ENCODE data around the gene ZNF516. TPM values are rescaled to one million over a fixed set of nuclear protein-coding genes. Genes with fewer than 3 reads are reported as not detected.

ZNF516 gene
- total RNA-seq, 1 experiment from 2014 or later: 22.6 TPM

- no peak overlapping the region for H2BK5ac ChIP-seq (ENCODE audit: insufficient read length, low read length)
- H3K79me1 ChIP-seq (ENCODE audit: insufficient read depth, low read depth, low read length, poor library complexity, severe bottlenecking): no peaks in the 10 kb centered on the region
- Mint-ChIP-seq H3K36me3 (ENCODE audit: insufficient read depth in 1 of 3, low read depth in 3 of 3) (no peaks in the 10 kb centered on the region; a peak in 1 of 7 replicates), H3K4me1 (peaks cover 4% of the 10 kb centered on the region in 2 experiments), H3K4me3 (no peak overlapping the region), H3K27ac (no peak overlapping the region; a peak in 1 of 7 replicates), H3K27me3 (ENCODE audit: low read depth) (no peaks in the 10 kb centered on the region), H3K9me3 (no peaks in the 10 kb centered on the region)
- no peak overlapping the region for H3K4ac ChIP-seq (ENCODE audit: low read depth, low read length)
- no peaks in the 10 kb centered on the region for H4K20me1 ChIP-seq (ENCODE audit: control insufficient read depth, insufficient read depth, insufficient read length)
- no peaks in the 10 kb centered on the region for H3K4me1 ChIP-seq (ENCODE audit: insufficient read depth, low read length)
- H3K18ac ChIP-seq (ENCODE audit: insufficient read length, low read depth, low read length): no peak overlapping the region
- no peak overlapping the region for H2BK12ac ChIP-seq (ENCODE audit: insufficient read length, low read depth, low read length)
- H2AFZ ChIP-seq (ENCODE audit: low read length): no peak overlapping the region
- H3K56ac ChIP-seq (ENCODE audit: insufficient read length, low read depth, low read length): no peak overlapping the region
- no peak overlapping the region for H4K91ac ChIP-seq (ENCODE audit: insufficient read length, low read depth, low read length)
- no peak for DNase-seq
- no peak overlapping the region for H4K5ac ChIP-seq (ENCODE audit: insufficient read length, low read depth, low read length)
- H3K23ac ChIP-seq (ENCODE audit: insufficient read length, low read depth, low read length): no peak overlapping the region
- no peaks in the 10 kb centered on the region for H3K9me3 ChIP-seq (ENCODE audit: control insufficient read depth, low read depth, low read length)
- WGBS (ENCODE audit: extremely low coverage, insufficient read length, low lambda C conversion rate): no CpG with 5 or more reads among the region's 7 CpGs
- H3K23me2 ChIP-seq (ENCODE audit: insufficient read length, low read depth, low read length, poor library complexity, severe bottlenecking): no peaks in the 10 kb centered on the region
- H3K4me2 ChIP-seq (ENCODE audit: insufficient read depth, insufficient read length, low read length): no peak overlapping the region
- no peak overlapping the region for H2AK5ac ChIP-seq (ENCODE audit: insufficient read length, low read length)
- H3K14ac ChIP-seq (ENCODE audit: insufficient read depth, low read length): no peak overlapping the region
- no peak overlapping the region for H2BK120ac ChIP-seq (ENCODE audit: low read depth, low read length, poor library complexity, severe bottlenecking)
- no peaks in the 10 kb centered on the region for H3K79me2 ChIP-seq (ENCODE audit: insufficient read depth, low read length)
- H3K9ac ChIP-seq (ENCODE audit: extremely low read depth, insufficient read length, low read length): no peak overlapping the region
- no peak overlapping the region for H3K27ac ChIP-seq (ENCODE audit: insufficient read length, low read depth, low read length)
- H2BK15ac ChIP-seq (ENCODE audit: low read depth, low read length): no peak overlapping the region
- TF ChIP-seq, protein P1, sequence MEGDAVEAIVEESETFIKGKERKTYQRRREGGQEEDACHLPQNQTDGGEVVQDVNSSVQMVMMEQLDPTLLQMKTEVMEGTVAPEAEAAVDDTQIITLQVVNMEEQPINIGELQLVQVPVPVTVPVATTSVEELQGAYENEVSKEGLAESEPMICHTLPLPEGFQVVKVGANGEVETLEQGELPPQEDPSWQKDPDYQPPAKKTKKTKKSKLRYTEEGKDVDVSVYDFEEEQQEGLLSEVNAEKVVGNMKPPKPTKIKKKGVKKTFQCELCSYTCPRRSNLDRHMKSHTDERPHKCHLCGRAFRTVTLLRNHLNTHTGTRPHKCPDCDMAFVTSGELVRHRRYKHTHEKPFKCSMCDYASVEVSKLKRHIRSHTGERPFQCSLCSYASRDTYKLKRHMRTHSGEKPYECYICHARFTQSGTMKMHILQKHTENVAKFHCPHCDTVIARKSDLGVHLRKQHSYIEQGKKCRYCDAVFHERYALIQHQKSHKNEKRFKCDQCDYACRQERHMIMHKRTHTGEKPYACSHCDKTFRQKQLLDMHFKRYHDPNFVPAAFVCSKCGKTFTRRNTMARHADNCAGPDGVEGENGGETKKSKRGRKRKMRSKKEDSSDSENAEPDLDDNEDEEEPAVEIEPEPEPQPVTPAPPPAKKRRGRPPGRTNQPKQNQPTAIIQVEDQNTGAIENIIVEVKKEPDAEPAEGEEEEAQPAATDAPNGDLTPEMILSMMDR (conservative IDR thresholded peaks at IDR 0.05): no peak
- no peaks in the 10 kb centered on the region for H3K27me3 ChIP-seq (ENCODE audit: insufficient read depth, low read length)
- no peak overlapping the region for H4K8ac ChIP-seq (replicated peaks; ENCODE audit: insufficient read length, low read depth, low read length)
- H2BK20ac ChIP-seq (ENCODE audit: low read depth, low read length, poor library complexity, severe bottlenecking): no peak overlapping the region
- no peak overlapping the region for H3T11ph ChIP-seq (ENCODE audit: low read length)
Measured at GRCh38 chr18:76323891-76324290, 171.2 kb downstream of the ZNF516 start.

Measured in H9 (cell line).